SK-N-SH treated with all-trans-retinoic acid at 6 μM for 48 hours (cell line): ENCODE results near the gene KCNN4.
"Not testable (repeated sequence)": the region's sequence is repeated elsewhere in the genome, so short reads cannot be mapped to it uniquely, and the experiment has no call there.

Experiments used
- ATAC-seq: fragments of 200-7000 bp; cut with Tn5 transposase; 3 replicates; pipeline ENCODE4 v1.9.1; 2020; ENCODE audit warnings: mild to moderate bottlenecking, moderate library complexity
- ARNTL ChIP-seq: fragments of 450-650 bp; formaldehyde crosslinking; IDR thresholded peaks from 2 replicates; pipeline ENCODE4 v1.5.0; 2020; ENCODE audit warnings: low read depth, mild to moderate bottlenecking, moderate library complexity, borderline replicate concordance
- BACH2 ChIP-seq: fragments of 250-450 bp; sonication (Bioruptor Pico); IDR thresholded peaks from 2 replicates; pipeline ENCODE4 v1.9.0; 2021; ENCODE audit warnings: mild to moderate bottlenecking, borderline replicate concordance
- CSDC2 ChIP-seq: fragments of 250-450 bp; sonication (Bioruptor Pico); IDR thresholded peaks from 2 replicates; pipeline ENCODE4 v1.5.0; 2020; ENCODE audit warnings: mild to moderate bottlenecking, moderate library complexity
- ESRRG ChIP-seq: fragments of 250-450 bp; sonication (Bioruptor Pico); IDR thresholded peaks from 2 replicates; pipeline ENCODE4 v1.6.1; 2021; ENCODE audit warnings: mild to moderate bottlenecking
- GLIS3 ChIP-seq: fragments of 250-450 bp; sonication (Bioruptor Pico); IDR thresholded peaks from 2 replicates; pipeline ENCODE4 v1.5.0; 2020; ENCODE audit warnings: mild to moderate bottlenecking, moderate library complexity
- ISL1 ChIP-seq: fragments of 250-450 bp; sonication (Bioruptor Pico); IDR thresholded peaks from 2 replicates; pipeline ENCODE4 v2.1.2; 2022; ENCODE audit warnings: mild to moderate bottlenecking, moderate library complexity
- OSR1 ChIP-seq: fragments of 250-450 bp; sonication (Bioruptor Pico); IDR thresholded peaks from 2 replicates; pipeline ENCODE4 v1.8.0; 2022; ENCODE audit warnings: moderate library complexity, mild to moderate bottlenecking, inconsistent platforms
- PATZ1 ChIP-seq: fragments of 250-450 bp; sonication (Bioruptor Pico); IDR thresholded peaks from 2 replicates; pipeline ENCODE4 v1.8.0; 2020; ENCODE audit warnings: mild to moderate bottlenecking, moderate library complexity, borderline replicate concordance
- RARB ChIP-seq: fragments of 250-450 bp; sonication (Bioruptor Pico); IDR thresholded peaks from 2 replicates; pipeline ENCODE4 v1.8.0; 2021; ENCODE audit warnings: mild to moderate bottlenecking, moderate library complexity
- SNAI2 ChIP-seq: fragments of 250-450 bp; sonication (Bioruptor Pico); IDR thresholded peaks from 2 replicates; pipeline ENCODE4 v1.5.0; 2020; ENCODE audit warnings: mild to moderate bottlenecking, moderate library complexity
- TCF4 ChIP-seq: fragments of 250-450 bp; sonication (Bioruptor Pico); IDR thresholded peaks from 2 replicates; pipeline ENCODE4 v1.8.0; 2021; ENCODE audit warnings: mild to moderate bottlenecking, moderate library complexity, borderline replicate concordance
- TOX ChIP-seq: fragments of 250-450 bp; sonication (Bioruptor Pico); IDR thresholded peaks from 2 replicates; pipeline ENCODE4 v1.8.0; 2021; ENCODE audit warnings: mild to moderate bottlenecking, moderate library complexity, borderline replicate concordance
- ZC3H10 ChIP-seq: fragments of 250-450 bp; sonication (Bioruptor Pico); IDR thresholded peaks from 2 replicates; pipeline ENCODE4 v1.5.1; 2021; ENCODE audit warnings: mild to moderate bottlenecking, moderate library complexity
- ZFP3 ChIP-seq: fragments of 250-450 bp; sonication (Bioruptor Pico); IDR thresholded peaks from 2 replicates; pipeline ENCODE4 v1.5.0; 2020; ENCODE audit warnings: mild to moderate bottlenecking, moderate library complexity
- ZFP30 ChIP-seq: fragments of 450-650 bp; formaldehyde crosslinking; IDR thresholded peaks from 2 replicates; pipeline ENCODE4 v1.5.0; 2022; ENCODE audit warnings: mild to moderate bottlenecking, moderate library complexity
- ZNF565 ChIP-seq: fragments of 450-650 bp; formaldehyde crosslinking; conservative IDR thresholded peaks from 2 replicates; pipeline ENCODE4 v1.5.0; 2020; ENCODE audit warnings: low read depth, mild to moderate bottlenecking, moderate library complexity
- ZNF70 ChIP-seq: fragments of 450-650 bp; formaldehyde crosslinking; IDR thresholded peaks from 2 replicates; pipeline ENCODE4 v1.5.0; 2020; ENCODE audit warnings: mild to moderate bottlenecking, moderate library complexity
- ZNF8 ChIP-seq: fragments of 450-650 bp; formaldehyde crosslinking; IDR thresholded peaks from 2 replicates; pipeline ENCODE4 v1.5.0; 2020; ENCODE audit warnings: mild to moderate bottlenecking, moderate library complexity
- TF ChIP-seq, protein P1 (sequence below): fragments of 250-450 bp; sonication (Bioruptor Pico); IDR thresholded peaks from 2 replicates; pipeline ENCODE4 v1.5.1; 2020; ENCODE audit warnings: low read depth, mild to moderate bottlenecking, moderate library complexity
- TF ChIP-seq, protein P2 (sequence below): fragments of 250-450 bp; sonication (Bioruptor Pico); IDR thresholded peaks from 2 replicates; pipeline ENCODE4 v1.8.0; 2021; ENCODE audit warnings: low read depth, mild to moderate bottlenecking, moderate library complexity, borderline replicate concordance

The KCNN4 gene

DNA sequence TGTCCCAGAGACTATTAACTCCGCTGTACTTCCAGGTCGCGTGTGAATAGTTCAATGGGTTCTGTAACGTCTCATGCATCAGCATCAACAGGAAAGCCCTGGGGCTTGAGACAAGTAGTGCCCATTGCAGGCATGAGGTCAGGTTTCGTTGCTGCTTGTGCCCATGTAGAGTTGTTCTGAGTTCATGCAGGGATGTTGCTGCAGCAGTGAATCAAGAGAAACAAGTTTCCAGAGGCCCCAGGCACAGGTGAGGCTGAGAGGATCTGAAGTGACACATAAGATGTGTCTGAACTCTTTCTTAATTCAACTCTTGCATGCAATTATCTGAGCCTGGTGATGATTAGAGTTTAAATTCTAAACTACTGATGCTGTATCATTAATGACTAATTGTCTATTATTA, 37.7 kb upstream of the KCNN4 start (continued):
- TF ChIP-seq TOX (CRISPR knock-in tag) (no peak), ARNTL (CRISPR knock-in tag) (no peak), CSDC2 (no peak), ZFP3 (no peak), ZNF70 (CRISPR knock-in tag) (no peak), PATZ1 (no peak), ZFP30 (CRISPR knock-in tag) (no peak)

DNA sequence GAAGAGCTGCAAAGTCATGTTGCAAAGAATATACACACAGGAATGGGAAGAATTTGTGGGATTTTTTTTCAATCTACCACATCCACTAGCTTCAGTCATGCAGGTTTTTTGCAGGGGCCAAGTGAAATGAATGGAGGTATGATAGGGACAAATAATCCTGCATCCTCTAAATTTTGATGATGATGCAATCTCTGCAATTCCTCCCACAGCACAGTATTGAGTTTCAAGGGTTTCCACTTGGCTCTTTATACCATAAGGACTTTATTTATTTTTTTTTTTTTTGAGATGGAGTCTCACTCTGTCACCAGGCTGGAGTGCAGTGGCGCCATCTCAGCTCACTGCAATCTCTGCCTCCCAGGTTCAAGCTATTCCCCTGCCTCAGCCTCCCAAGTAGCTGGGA, 36.7 kb upstream of the KCNN4 start:
- not testable (repeated sequence) for ATAC-seq

DNA sequence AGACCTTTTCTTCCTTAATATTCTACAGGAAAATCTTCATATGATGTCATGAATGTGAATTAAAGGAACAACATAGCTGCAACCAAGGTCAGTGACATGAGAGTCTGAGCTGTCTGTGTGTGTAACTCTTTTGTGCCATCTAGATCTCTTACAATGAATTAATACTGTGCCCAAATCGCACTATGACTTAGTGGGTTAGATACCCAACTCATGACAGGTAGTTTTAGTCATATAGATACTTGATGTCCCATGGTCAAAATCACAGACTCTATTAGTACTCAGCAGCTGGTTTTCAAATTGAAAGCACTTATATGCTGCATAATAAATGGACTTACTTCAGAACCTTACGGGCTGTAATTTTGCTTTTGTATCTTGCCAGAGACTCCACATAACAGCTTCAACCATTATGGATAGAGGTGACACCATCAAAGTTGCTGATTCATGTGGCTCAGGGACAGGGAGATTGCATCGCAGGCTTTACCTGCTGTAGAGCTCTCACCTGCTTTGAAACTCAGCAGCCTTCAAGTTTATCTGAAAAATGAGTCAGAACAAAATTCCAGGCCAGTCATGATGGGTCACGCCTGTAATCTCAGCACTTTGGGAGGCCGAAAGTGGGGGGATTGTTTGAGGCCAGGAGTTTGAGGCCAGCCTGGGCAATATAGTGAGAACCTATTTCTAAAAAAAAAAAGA, 34.0 kb upstream of the KCNN4 start:
- TF ChIP-seq, protein P1, sequence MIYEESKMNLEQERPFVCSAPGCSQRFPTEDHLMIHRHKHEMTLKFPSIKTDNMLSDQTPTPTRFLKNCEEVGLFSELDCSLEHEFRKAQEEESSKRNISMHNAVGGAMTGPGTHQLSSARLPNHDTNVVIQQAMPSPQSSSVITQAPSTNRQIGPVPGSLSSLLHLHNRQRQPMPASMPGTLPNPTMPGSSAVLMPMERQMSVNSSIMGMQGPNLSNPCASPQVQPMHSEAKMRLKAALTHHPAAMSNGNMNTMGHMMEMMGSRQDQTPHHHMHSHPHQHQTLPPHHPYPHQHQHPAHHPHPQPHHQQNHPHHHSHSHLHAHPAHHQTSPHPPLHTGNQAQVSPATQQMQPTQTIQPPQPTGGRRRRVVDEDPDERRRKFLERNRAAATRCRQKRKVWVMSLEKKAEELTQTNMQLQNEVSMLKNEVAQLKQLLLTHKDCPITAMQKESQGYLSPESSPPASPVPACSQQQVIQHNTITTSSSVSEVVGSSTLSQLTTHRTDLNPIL (CRISPR knock-in tag): no peak
- TF ChIP-seq ZNF565 (CRISPR knock-in tag): no peak
- TF ChIP-seq ISL1 (CRISPR knock-in tag): no peak
- TF ChIP-seq, protein P2, sequence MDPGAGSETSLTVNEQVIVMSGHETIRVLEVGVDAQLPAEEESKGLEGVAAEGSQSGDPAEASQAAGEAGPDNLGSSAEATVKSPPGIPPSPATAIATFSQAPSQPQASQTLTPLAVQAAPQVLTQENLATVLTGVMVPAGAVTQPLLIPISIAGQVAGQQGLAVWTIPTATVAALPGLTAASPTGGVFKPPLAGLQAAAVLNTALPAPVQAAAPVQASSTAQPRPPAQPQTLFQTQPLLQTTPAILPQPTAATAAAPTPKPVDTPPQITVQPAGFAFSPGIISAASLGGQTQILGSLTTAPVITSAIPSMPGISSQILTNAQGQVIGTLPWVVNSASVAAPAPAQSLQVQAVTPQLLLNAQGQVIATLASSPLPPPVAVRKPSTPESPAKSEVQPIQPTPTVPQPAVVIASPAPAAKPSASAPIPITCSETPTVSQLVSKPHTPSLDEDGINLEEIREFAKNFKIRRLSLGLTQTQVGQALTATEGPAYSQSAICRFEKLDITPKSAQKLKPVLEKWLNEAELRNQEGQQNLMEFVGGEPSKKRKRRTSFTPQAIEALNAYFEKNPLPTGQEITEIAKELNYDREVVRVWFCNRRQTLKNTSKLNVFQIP (CRISPR knock-in tag): no peak
- no peak for TF ChIP-seq TCF4 (CRISPR knock-in tag)
- TF ChIP-seq PATZ1: no peak
- no peak for TF ChIP-seq TOX (CRISPR knock-in tag)
- no peak for TF ChIP-seq ESRRG (CRISPR knock-in tag)
- no peak for TF ChIP-seq BACH2 (CRISPR knock-in tag)
- ATAC-seq: no peak

DNA sequence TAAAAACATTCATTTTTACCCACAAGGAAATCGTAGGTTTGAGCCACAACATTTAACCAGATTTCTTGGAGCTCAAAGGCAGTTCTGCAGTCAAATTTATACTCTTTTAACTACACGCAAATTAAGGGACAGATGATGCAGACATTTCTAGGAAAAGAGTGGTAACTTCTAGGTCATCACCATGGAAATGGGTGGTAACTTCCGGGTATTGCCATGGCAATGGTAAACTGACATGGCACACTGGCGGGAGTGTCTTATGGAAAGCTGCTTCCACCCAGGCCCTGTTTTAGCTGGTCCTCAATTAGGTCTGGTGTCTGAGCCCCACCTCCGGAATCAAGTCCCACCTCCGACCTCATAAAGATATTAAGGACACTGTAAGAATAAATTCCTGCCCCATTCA, 31.9 kb upstream of the KCNN4 start:
- no peak for ATAC-seq
- no peak for TF ChIP-seq SNAI2 (CRISPR knock-in tag)
- TF ChIP-seq ZFP30 (CRISPR knock-in tag): no peak
- TF ChIP-seq ZNF70 (CRISPR knock-in tag): no peak
- TF ChIP-seq CSDC2: no peak
- no peak for TF ChIP-seq OSR1 (CRISPR knock-in tag)
- TF ChIP-seq RARB: no peak
- no peak for TF ChIP-seq ZC3H10 (CRISPR knock-in tag)
- TF ChIP-seq GLIS3 (CRISPR knock-in tag): no peak
- TF ChIP-seq, protein P2 (CRISPR knock-in tag): no peak
- no peak for TF ChIP-seq ARNTL (CRISPR knock-in tag)
- TF ChIP-seq ESRRG (CRISPR knock-in tag): no peak
- TF ChIP-seq PATZ1: no peak
- TF ChIP-seq ZNF8 (CRISPR knock-in tag): no peak
